GM12801 (cell line): Measurements from ENCODE around the gene HACL1.

Experiments used
- TF ChIP-seq, protein P1 (sequence below): IDR thresholded peaks from one replicate; pipeline ENCODE4 v1.5.1; 2011; ENCODE audit warnings: control low read depth; ENCODE audit not compliant: insufficient read length; ENCODE audit errors: extremely low read depth

The HACL1 gene

DNA sequence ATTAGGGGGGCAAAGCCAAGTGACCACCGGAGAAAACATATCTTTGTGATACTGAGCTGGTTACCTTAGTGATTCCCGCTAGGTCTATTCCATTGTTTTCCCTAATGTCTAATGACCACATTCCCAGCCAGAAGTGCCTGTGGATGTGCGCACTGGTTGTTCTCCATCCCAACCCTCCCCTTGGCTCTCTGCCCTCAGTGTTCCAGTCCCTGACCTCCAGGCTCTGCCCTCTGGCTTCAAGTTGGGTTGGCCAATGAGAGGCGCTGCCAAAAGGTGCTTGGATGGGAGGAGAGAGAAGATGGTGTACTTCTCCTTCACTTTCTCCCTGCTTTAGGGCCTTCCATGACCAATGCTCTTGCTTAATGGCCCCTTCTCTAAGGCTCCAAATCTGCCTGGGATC, 82.3 kb downstream of the HACL1 start:
- TF ChIP-seq, protein P1, sequence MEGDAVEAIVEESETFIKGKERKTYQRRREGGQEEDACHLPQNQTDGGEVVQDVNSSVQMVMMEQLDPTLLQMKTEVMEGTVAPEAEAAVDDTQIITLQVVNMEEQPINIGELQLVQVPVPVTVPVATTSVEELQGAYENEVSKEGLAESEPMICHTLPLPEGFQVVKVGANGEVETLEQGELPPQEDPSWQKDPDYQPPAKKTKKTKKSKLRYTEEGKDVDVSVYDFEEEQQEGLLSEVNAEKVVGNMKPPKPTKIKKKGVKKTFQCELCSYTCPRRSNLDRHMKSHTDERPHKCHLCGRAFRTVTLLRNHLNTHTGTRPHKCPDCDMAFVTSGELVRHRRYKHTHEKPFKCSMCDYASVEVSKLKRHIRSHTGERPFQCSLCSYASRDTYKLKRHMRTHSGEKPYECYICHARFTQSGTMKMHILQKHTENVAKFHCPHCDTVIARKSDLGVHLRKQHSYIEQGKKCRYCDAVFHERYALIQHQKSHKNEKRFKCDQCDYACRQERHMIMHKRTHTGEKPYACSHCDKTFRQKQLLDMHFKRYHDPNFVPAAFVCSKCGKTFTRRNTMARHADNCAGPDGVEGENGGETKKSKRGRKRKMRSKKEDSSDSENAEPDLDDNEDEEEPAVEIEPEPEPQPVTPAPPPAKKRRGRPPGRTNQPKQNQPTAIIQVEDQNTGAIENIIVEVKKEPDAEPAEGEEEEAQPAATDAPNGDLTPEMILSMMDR = no peak

DNA sequence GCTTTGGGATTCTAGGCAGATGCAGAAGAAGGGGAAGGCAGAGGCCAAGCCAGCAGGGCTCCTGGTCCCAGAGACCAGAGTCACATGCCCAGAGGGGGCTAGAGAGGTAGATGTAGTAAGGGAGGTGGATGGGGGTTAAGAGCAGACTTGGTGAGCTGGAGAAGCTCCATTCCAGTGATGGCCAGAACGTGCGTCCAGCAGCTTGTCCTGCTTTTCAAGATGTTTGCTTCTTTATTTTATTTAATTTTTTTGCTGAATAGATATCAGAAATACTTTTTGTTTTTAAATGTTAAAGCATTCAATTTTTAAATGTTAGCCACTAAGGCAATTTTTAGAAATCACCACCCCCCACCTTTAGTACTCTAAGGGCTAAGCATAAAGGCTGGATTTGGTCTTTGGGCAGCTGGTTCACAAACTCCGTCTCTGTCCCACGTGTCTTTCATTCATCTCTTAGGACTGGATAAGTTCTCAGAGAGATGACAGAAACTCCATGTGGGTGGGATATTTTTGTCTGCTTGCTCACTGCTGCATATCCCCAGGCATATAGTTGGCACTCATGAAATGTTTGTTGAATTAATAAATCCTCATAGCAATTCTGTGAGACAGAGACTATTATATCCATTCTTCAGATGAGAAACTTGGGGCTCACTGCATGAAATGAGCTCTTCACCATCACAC, 86.6 kb downstream of the HACL1 start:
- TF ChIP-seq, protein P1 = no peak

DNA sequence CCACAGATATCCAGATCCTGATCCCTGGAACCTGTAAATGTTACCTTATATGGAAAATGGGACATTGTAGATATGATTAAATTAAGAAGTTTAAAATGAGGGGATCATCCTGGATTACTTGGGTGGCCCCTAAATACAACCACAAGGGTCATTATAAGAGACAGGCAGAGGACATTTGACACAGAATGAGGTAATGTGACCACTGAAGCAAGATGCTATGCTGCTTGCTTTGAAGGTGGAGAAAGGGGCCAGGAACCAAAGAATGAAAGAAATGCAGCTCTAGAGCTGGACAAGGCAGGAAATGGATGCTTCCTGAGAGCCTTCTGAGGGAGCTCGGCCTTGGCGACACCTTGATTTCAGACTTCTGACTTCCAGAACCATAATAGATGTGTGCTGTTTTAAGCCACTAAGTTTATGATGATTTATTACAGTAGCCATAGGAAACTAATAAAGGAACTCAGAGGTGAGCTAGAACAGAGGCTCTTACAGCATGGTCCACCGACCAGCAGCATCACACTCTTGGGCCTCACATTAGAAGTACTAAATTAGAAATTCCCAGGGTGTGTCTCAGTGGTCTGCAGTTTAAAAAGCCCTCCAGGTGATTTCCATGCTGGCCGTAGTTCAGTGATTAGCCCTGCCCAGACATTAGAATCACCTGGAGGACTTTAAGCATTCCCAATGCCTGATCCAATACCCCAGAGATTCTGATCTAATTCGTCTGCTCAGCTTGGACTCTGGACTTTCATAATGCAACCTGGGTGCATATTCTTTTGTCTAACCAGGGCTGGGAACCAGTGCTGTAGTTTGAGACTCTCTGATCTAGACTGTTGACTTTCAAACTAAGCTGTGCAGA, 87.3 kb downstream of the HACL1 start:
- TF ChIP-seq, protein P1 = no peak

DNA sequence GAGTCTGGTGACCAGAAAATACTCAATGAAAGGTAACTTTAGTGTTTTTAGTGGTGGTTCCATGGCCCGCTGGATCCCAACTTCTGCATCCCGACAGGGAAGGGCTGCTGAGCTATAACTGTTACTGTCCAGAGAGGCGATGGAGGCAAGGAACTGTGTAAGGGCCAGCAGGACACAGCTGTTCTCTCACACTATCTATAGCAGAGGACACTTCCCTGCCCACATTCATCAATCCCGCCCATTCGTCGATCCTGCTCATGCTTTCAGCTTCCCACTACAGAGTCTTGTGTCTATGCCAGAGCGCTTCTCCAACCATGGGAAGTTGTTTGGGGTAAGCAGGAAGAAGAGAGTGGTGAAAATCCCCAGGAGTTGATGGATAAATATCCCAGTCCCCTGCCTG, 88.3 kb downstream of the HACL1 start:
- TF ChIP-seq, protein P1 = no peak

DNA sequence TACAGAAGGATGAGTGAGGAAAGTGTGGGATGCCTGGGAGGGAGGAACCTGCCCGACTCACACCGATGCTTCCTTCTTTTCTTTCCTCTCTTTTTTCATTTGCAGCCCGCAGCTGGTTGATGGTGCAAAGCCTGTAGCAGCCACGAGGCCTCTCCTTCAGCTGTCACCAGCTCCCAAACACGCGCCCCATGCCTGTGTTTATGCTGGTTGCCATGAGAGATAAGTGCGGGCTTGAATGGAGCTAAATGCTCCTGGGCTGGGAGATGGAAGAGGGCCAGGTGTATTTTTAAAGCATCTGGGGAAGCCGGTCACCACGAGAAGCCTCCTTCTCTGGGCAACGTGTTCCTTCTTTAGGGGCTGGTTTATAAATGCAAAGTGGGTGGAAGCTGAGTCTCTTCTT, 89.2 kb downstream of the HACL1 start:
- TF ChIP-seq, protein P1 = no peak

DNA sequence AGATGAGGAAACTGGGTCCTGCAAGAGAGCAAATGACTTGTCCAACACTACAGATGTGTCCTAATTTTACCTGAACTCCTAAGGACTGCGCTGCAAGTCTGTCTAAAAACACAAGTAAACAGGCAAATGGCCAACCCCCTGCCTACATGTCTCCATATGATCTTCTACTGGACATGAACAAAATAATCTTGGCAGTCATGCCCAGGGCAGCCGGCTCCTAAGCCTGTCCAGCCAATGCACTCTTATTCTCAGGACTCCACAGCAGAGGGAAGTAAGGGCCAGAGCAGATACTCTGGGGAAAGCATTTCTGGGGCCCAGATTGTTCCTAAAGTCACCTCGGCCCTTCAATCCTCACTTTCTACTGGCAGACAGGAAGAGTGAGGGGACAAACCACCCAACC, 90.2 kb downstream of the HACL1 start:
- TF ChIP-seq, protein P1 = no peak
